OCI-LY1 (cell line): ENCODE data around the gene AMOTL1.

ENCODE experiments used
- EZH2 ChIP-seq: fragments of 200-600 bp; sonication (generic), shearing (Covaris generic); IDR thresholded peaks from 2 replicates; pipeline ENCODE4 v1.8.0; 2017; ENCODE audit warnings: borderline replicate concordance, mixed run types, mild to moderate bottlenecking, antibody characterized with exemption, low read length, moderate library complexity, mixed read lengths
- TF ChIP-seq, protein P1 (sequence below): fragments of 200-600 bp; sonication (generic), shearing (Covaris generic); IDR thresholded peaks from 2 replicates; pipeline ENCODE4 v1.5.1; 2017; ENCODE audit warnings: mild to moderate bottlenecking, antibody characterized with exemption, low read length, moderate library complexity, mixed read lengths

DNA sequence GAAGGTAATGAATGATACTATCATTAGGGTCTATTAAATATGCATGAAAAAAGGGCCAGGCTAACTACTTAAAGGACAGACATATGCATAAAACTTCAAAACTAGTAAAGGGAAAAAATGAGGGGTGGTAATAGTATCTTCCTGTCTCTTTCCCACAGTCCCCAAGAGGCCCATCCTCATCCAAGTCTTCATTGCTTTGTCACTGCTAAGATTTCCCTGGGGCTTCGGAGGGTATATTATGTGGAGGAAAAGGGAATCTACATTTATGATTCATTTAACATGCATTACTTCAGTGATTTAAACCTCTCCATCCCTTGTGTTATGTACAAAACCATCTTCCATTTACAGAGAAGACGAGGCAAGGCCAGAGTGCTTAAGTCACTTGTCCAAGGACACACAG is 139.1 kb downstream of the AMOTL1 start:
- TF ChIP-seq, protein P1, sequence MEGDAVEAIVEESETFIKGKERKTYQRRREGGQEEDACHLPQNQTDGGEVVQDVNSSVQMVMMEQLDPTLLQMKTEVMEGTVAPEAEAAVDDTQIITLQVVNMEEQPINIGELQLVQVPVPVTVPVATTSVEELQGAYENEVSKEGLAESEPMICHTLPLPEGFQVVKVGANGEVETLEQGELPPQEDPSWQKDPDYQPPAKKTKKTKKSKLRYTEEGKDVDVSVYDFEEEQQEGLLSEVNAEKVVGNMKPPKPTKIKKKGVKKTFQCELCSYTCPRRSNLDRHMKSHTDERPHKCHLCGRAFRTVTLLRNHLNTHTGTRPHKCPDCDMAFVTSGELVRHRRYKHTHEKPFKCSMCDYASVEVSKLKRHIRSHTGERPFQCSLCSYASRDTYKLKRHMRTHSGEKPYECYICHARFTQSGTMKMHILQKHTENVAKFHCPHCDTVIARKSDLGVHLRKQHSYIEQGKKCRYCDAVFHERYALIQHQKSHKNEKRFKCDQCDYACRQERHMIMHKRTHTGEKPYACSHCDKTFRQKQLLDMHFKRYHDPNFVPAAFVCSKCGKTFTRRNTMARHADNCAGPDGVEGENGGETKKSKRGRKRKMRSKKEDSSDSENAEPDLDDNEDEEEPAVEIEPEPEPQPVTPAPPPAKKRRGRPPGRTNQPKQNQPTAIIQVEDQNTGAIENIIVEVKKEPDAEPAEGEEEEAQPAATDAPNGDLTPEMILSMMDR, result no peak
- no peak for TF ChIP-seq EZH2
